KBM-7 (cell line): ENCODE data around the gene SYCP2.
A peak's percentile ranks its signal among the peaks of the same experiment; 100 is the strongest.

Source experiments
- DNase-seq: peaks from one replicate; pipeline ENCODE4 v3.0.0-alpha.2; 2015
- in situ Hi-C: fragments of 300-500 bp; cut with MboI; formaldehyde crosslinking; loops from 2 replicates; pipeline ENCODE4 v1.14.3; 2020; ENCODE audit warnings: low sequenced_read_pairs, low pct_unique_long_range_greater_than_20kb, mixed read lengths

The SYCP2 gene

GRCh38 chr20:59948212-59948611 lies 14.8 kb upstream of the SYCP2 start:
- in situ Hi-C loops = no loop called here

GRCh38 chr20:59947376-59947775 lies 13.9 kb upstream of the SYCP2 start:
- no peak for DNase-seq
- in situ Hi-C loops = no loop called here

More at GRCh38 chr20:59948212-59948611, 14.8 kb upstream of the SYCP2 start:
- peak; percentile 45 for DNase-seq

GRCh38 chr20:59945731-59946130 lies 12.3 kb upstream of the SYCP2 start:
- DNase-seq = no peak
- in situ Hi-C loops = no loop called here

- DNase-seq = no peak
- in situ Hi-C loops = no loop called here
Observed at GRCh38 chr20:59945175-59945574, 11.7 kb upstream of the SYCP2 start.

GRCh38 chr20:59944726-59945125 lies 11.3 kb upstream of the SYCP2 start:
- in situ Hi-C loops = no loop called here
- no peak for DNase-seq

- DNase-seq = no peak
Observed at GRCh38 chr20:59942245-59942644, 8.8 kb upstream of the SYCP2 start.

GRCh38 chr20:59940956-59941294 lies 7.5 kb upstream of the SYCP2 start:
- in situ Hi-C loops = no loop called here
- no peak for DNase-seq

More at GRCh38 chr20:59942245-59942644, 8.8 kb upstream of the SYCP2 start:
- in situ Hi-C loops = no loop called here

- in situ Hi-C loops = no loop called here
- DNase-seq = peak; percentile 96
Observed at GRCh38 chr20:59940129-59940955, 6.9 kb upstream of the SYCP2 start, which contains the start of the genes FAM217B and PPP1R3D. FAM217B (plus strand) TSS chr20:59940389; CDS start chr20:59943944, 3,555 bp downstream. PPP1R3D (minus strand) TSS chr20:59940305; CDS start chr20:59939931, 374 bp downstream.

GRCh38 chr20:59939879-59940128 lies 6.4 kb upstream of the SYCP2 start:
- no peak for DNase-seq
- in situ Hi-C loops = no loop called here

- in situ Hi-C loops = no loop called here
- no peak for DNase-seq
Observed at GRCh38 chr20:59939052-59939878, 5.8 kb upstream of the SYCP2 start.

GRCh38 chr20:59938696-59939051 lies 5.2 kb upstream of the SYCP2 start:
- DNase-seq = no peak
- in situ Hi-C loops = no loop called here

- no peak for DNase-seq
- in situ Hi-C loops = no loop called here
Observed at GRCh38 chr20:59938221-59938620, 4.8 kb upstream of the SYCP2 start.

GRCh38 chr20:59937150-59937549 lies 3.7 kb upstream of the SYCP2 start:
- no peak for DNase-seq
- in situ Hi-C loops = no loop called here

GRCh38 chr20:59936409-59936808 lies 3.0 kb upstream of the SYCP2 start:
- in situ Hi-C loops = no loop called here
- DNase-seq = no peak

GRCh38 chr20:59935457-59936185 lies 2.2 kb upstream of the SYCP2 start:
- in situ Hi-C loops = no loop called here
- no peak for DNase-seq

- in situ Hi-C loops = no loop called here
- peak; percentile 81 for DNase-seq
Observed at GRCh38 chr20:59933849-59934585, 580 bp upstream of the SYCP2 start.

GRCh38 chr20:59932616-59933295 lies 681 bp downstream of the SYCP2 start:
- in situ Hi-C loops = no loop called here
- DNase-seq = no peak

- in situ Hi-C loops = no loop called here
Observed at GRCh38 chr20:59931511-59932312, 1.7 kb downstream of the SYCP2 start.

More at GRCh38 chr20:59931511-59932312, 1.7 kb downstream of the SYCP2 start:
- no peak for DNase-seq
